Keratinocyte (primary cell): Measurements from ENCODE around the gene LNPEP. TPM values are rescaled to one million over a fixed set of nuclear protein-coding genes. Genes with fewer than 3 reads are reported as not detected.

Experiments used
- DNase-seq: peaks from one replicate; pipeline ENCODE4 v3.0.0-alpha.2; 2011; ENCODE audit warnings: low read depth, missing footprints, low spot score
- FAIRE-seq: peaks from 2 replicates; lab custom pipeline; 2011; peaks lifted over from hg19 to GRCh38; lab: Jason Lieb, UNC
- H2AFZ ChIP-seq: 2 replicates; pipeline ENCODE4 v1.6.0; 2012; ENCODE audit warnings: low read length, control low read depth, inconsistent platforms; ENCODE audit not compliant: control insufficient read depth
- H3K27ac ChIP-seq: 2 replicates; pipeline ENCODE4 v1.5.1; 2011; ENCODE audit warnings: low read length; ENCODE audit not compliant: control insufficient read depth, insufficient read depth
- H3K27me3 ChIP-seq: 3 replicates; pipeline ENCODE4 v1.6.0; 2011; ENCODE audit warnings: low read length; ENCODE audit not compliant: control insufficient read depth, insufficient read depth; ENCODE audit errors: extremely low read depth
- H3K36me3 ChIP-seq, 2 experiments: 2 replicates in 1 of 2; 3 replicates in 1 of 2; pipeline ENCODE4 v1.5.1; 2011; ENCODE audit warnings: low read length in 2 of 2, mild to moderate bottlenecking in 1 of 2; ENCODE audit not compliant: control insufficient read depth in 2 of 2, insufficient read depth in 2 of 2; ENCODE audit errors: extremely low read depth in 1 of 2
- H3K4me1 ChIP-seq: 3 replicates; pipeline ENCODE4 v1.5.1; 2011; ENCODE audit warnings: low read length; ENCODE audit not compliant: control insufficient read depth, insufficient read depth; ENCODE audit errors: extremely low read depth
- H3K4me2 ChIP-seq: 3 replicates; pipeline ENCODE4 v1.6.0; 2011; ENCODE audit warnings: low read depth, low read length; ENCODE audit not compliant: control insufficient read depth, insufficient read depth; ENCODE audit errors: extremely low read depth
- H3K4me3 ChIP-seq, 3 experiments: fragments of 200-600 bp in 1 of 3; sonication (generic) in 1 of 3; 2 replicates in 2 of 3; 3 replicates in 1 of 3; pipeline ENCODE4 v1.5.1; 2011 to 2016; ENCODE audit warnings: low read length in 3 of 3, mild to moderate bottlenecking in 3 of 3, control low read depth in 2 of 3, inconsistent platforms in 1 of 3, low read depth in 1 of 3, mixed read lengths in 1 of 3, mixed run types in 1 of 3, moderate library complexity in 1 of 3; ENCODE audit not compliant: control insufficient read depth in 2 of 3, insufficient read depth in 2 of 3; ENCODE audit errors: extremely low read depth in 1 of 3
- H3K79me2 ChIP-seq: 2 replicates; pipeline ENCODE4 v1.6.0; 2012; ENCODE audit warnings: low read length; ENCODE audit not compliant: control insufficient read depth, insufficient read depth
- H3K9ac ChIP-seq: 3 replicates; pipeline ENCODE4 v1.6.0; 2011; ENCODE audit warnings: low read length; ENCODE audit not compliant: control insufficient read depth, insufficient read depth; ENCODE audit errors: extremely low read depth
- H3K9me1 ChIP-seq: 3 replicates; pipeline ENCODE4 v1.6.0; 2011; ENCODE audit warnings: low read length; ENCODE audit not compliant: control insufficient read depth, insufficient read depth; ENCODE audit errors: extremely low read depth
- H3K9me3 ChIP-seq: 2 replicates; pipeline ENCODE4 v1.5.1; 2012; ENCODE audit warnings: low read depth, low read length; ENCODE audit not compliant: control insufficient read depth
- H4K20me1 ChIP-seq: 3 replicates; pipeline ENCODE4 v1.6.0; 2011; ENCODE audit warnings: low read length; ENCODE audit not compliant: control insufficient read depth, insufficient read depth; ENCODE audit errors: extremely low read depth
- EZH2 ChIP-seq: IDR thresholded peaks from one replicate; pipeline ENCODE4 v1.6.1; 2012; ENCODE audit warnings: inconsistent platforms, mild to moderate bottlenecking, low read length, moderate library complexity
- dilution Hi-C: fragments of 300-500 bp; cut with MboI; formaldehyde crosslinking; loops from one replicate; pipeline ENCODE4 v1.7.0; 2020; ENCODE audit warnings: low sequenced_read_pairs; ENCODE audit not compliant: extremely low pct_ligation_motif_present
- polyA plus RNA-seq, 5 experiments: library from polyadenylated mRNA; depleted of rRNA in 3 of 5; stranded (reverse) in 3 of 5; stranded (forward) in 1 of 5; unstranded in 1 of 5; fragments of >200 nt; gene quantifications; 1 replicate in 1 of 5; 2 replicates in 3 of 5; 3 replicates in 1 of 5; pipeline versions ENCODE4 v1.2.1 to v1.2.3, GENCODE V29; 2011 to 2012; ENCODE audit warnings: missing spikeins in 2 of 5, low read depth in 1 of 5, low replicate concordance in 1 of 5
- TF ChIP-seq, protein P1 (sequence below), 3 experiments: IDR thresholded peaks in 1 of 3; conservative IDR thresholded peaks in 1 of 3; optimal IDR thresholded peaks in 1 of 3; 2 replicates in 2 of 3; 3 replicates in 1 of 3; pipeline versions ENCODE3 to v1.5.1; 2011; ENCODE audit warnings: low read length in 3 of 3, mild to moderate bottlenecking in 3 of 3, moderate library complexity in 2 of 3, control low read depth in 1 of 3, inconsistent platforms in 1 of 3; ENCODE audit not compliant: insufficient read depth in 2 of 3; ENCODE audit errors: extremely low read depth in 1 of 3

Gene LNPEP
- polyA plus RNA-seq, 1 donor (not counting 4 experiments of a cell fraction or from before 2014, with no cell fraction given) = 26.6 TPM

- Histone ChIP-seq H3K27me3 (no peaks in the 10 kb centered on the region), H3K4me3 (no peak overlapping the region), H3K4me1 (no peaks in the 10 kb centered on the region), H3K4me2 (no peak overlapping the region), H3K79me2 (no peaks in the 10 kb centered on the region), H3K9me1 (no peaks in the 10 kb centered on the region), H2AFZ (no peak overlapping the region), H3K9me3 (no peaks in the 10 kb centered on the region), H4K20me1 (peaks cover 2% of the 10 kb centered on the region), H3K9ac (no peak overlapping the region), H3K36me3 (no peaks in the 10 kb centered on the region), H3K27ac (no peak overlapping the region)
- dilution Hi-C loops = no loop called here
- DNase-seq (no peak), FAIRE-seq (no peak)
- TF ChIP-seq, protein P1, sequence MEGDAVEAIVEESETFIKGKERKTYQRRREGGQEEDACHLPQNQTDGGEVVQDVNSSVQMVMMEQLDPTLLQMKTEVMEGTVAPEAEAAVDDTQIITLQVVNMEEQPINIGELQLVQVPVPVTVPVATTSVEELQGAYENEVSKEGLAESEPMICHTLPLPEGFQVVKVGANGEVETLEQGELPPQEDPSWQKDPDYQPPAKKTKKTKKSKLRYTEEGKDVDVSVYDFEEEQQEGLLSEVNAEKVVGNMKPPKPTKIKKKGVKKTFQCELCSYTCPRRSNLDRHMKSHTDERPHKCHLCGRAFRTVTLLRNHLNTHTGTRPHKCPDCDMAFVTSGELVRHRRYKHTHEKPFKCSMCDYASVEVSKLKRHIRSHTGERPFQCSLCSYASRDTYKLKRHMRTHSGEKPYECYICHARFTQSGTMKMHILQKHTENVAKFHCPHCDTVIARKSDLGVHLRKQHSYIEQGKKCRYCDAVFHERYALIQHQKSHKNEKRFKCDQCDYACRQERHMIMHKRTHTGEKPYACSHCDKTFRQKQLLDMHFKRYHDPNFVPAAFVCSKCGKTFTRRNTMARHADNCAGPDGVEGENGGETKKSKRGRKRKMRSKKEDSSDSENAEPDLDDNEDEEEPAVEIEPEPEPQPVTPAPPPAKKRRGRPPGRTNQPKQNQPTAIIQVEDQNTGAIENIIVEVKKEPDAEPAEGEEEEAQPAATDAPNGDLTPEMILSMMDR (optimal IDR thresholded peaks at IDR 0.05 in 1 of 3, IDR thresholded peaks at IDR 0.05 in 1 of 3, conservative IDR thresholded peaks at IDR 0.05 in 1 of 3; ENCODE audit: extremely low read depth in 1 of 3, insufficient read depth in 2 of 3, low read length in 3 of 3) = no peak
- no peak for TF ChIP-seq EZH2
Observed at GRCh38 chr5:97063251-97063650, 127.4 kb downstream of the LNPEP start.

DNA sequence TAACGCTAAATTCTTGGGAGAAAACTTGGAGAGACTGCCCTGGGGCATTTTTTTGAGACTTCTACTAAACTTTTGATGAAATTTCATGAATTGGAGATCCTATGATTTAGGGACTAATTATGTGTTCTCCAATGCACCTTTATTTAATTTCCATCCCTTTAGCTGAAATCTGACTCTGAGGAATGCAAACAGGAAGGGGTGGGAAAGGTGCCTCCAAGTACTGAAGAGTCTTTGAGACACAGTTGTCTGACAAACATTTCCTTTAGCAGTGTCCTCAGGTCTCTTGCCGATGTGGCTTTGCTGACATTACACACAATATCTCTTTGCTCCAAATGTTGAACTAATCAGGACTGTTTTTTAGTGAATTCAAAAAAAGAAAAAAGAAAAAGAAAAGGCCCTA lies 129.6 kb downstream of the LNPEP start:
- dilution Hi-C loops = no loop called here
- no peak overlapping the region for H3K9ac ChIP-seq
- H3K4me1 ChIP-seq = no peaks in the 10 kb centered on the region
- no peak overlapping the region for H3K4me2 ChIP-seq
- no peaks in the 10 kb centered on the region for H3K9me3 ChIP-seq
- H3K79me2 ChIP-seq = no peaks in the 10 kb centered on the region
- H4K20me1 ChIP-seq = no peaks in the 10 kb centered on the region
- H3K4me3 ChIP-seq = no peak overlapping the region
- no peak overlapping the region for H2AFZ ChIP-seq
- TF ChIP-seq EZH2 = no peak
- TF ChIP-seq, protein P1 (optimal IDR thresholded peaks at IDR 0.05 in 1 of 3, IDR thresholded peaks at IDR 0.05 in 1 of 3, conservative IDR thresholded peaks at IDR 0.05 in 1 of 3; ENCODE audit: extremely low read depth in 1 of 3, insufficient read depth in 2 of 3, low read length in 3 of 3) = no peak
- no peak overlapping the region for H3K27ac ChIP-seq
- H3K36me3 ChIP-seq = no peaks in the 10 kb centered on the region
- DNase-seq (no peak), FAIRE-seq (peak; percentile 41)
- H3K9me1 ChIP-seq = no peaks in the 10 kb centered on the region
- H3K27me3 ChIP-seq = no peaks in the 10 kb centered on the region
